Epithelial cell of esophagus (primary cell): Measurements from ENCODE around the gene PKP2.

ENCODE experiments used
- DNase-seq: peaks from one replicate; pipeline ENCODE4 v3.0.0; 2010; ENCODE audit warnings: low read depth
- H3K4me3 ChIP-seq: 2 replicates; pipeline ENCODE4 v1.5.1; 2011; ENCODE audit warnings: mild to moderate bottlenecking, low read length, control low read depth
- CTCF ChIP-seq: IDR thresholded peaks from 2 replicates; pipeline ENCODE4 v1.5.1; 2011; ENCODE audit warnings: low read depth, mild to moderate bottlenecking, low read length, control low read depth, inconsistent platforms; ENCODE audit not compliant: insufficient read depth; ENCODE audit errors: missing control alignments

Gene PKP2

GRCh38 chr12:32828552-32828951 lies 68.0 kb downstream of the PKP2 start:
- no peak for TF ChIP-seq CTCF
- no peak overlapping the region for H3K4me3 ChIP-seq

GRCh38 chr12:32828120-32828519 lies 68.5 kb downstream of the PKP2 start:
- no peak for TF ChIP-seq CTCF
- no peak for DNase-seq

More at GRCh38 chr12:32828552-32828951, 68.0 kb downstream of the PKP2 start:
- no peak for DNase-seq

DNA sequence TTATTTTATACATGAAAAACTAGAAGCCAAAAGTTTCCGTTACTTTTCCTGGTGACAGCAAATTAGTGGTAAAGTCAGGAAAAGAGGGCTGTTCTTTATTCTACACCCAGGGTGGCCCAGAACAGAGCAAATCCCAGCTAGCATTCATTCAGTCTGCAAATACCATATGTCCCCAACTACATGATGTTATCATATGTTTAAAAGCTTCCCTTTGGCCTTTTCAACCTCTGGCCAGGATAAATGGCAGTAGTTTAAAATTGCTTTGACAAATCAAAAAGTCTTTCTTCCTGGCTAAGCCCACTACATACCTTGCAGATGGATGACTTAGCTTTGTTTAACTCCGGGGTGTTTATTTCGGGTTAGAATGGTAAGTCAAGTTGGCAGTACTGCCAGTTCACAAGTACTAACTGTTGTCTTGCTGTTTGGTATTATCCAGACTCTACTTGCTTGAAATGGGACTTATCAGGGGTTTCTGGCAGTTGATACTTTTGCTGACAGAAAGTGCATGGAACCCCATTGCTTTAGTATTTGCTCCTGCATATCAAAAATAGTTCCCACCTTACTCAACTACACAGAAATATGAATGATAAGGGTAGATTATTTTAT lies 69.7 kb downstream of the PKP2 start:
- no peak overlapping the region for H3K4me3 ChIP-seq
- DNase-seq: no peak
- TF ChIP-seq CTCF: no peak

More at GRCh38 chr12:32828120-32828519, 68.5 kb downstream of the PKP2 start:
- H3K4me3 ChIP-seq: no peak overlapping the region

DNA sequence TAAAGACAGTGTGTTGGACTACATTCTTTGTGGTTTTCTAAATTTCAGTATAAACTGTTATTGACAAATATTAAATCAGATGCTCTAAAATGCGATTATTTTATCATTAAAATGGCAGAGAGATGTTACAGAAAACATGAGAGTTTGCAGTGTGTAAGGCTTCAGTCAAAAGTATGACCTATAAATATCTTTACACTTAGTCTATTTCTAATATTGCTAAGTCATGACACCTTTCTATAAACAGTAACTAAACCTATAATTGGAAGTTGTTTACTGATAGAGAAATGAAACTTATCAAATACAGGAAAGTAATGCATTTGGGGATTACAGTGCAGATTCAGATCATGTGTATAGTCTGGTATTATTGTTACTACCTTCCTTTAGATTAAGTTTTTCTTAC lies 72.0 kb downstream of the PKP2 start:
- no peak overlapping the region for H3K4me3 ChIP-seq
- no peak for DNase-seq
- TF ChIP-seq CTCF: no peak

- H3K4me3 ChIP-seq: no peak overlapping the region
- no peak for TF ChIP-seq CTCF
- DNase-seq: peak; percentile 26
These were observed 74.2 kb downstream of the PKP2 start for GRCh38 chr12:32822344-32822743.

- no peak overlapping the region for H3K4me3 ChIP-seq
- no peak for TF ChIP-seq CTCF
- no peak for DNase-seq
These were observed 74.9 kb downstream of the PKP2 start for GRCh38 chr12:32821710-32822109.

GRCh38 chr12:32821293-32821692 lies 75.3 kb downstream of the PKP2 start:
- H3K4me3 ChIP-seq: no peak overlapping the region
- TF ChIP-seq CTCF: no peak
- DNase-seq: peak; percentile 55
